ENCODE data around the gene ARHGAP25.

DNA sequence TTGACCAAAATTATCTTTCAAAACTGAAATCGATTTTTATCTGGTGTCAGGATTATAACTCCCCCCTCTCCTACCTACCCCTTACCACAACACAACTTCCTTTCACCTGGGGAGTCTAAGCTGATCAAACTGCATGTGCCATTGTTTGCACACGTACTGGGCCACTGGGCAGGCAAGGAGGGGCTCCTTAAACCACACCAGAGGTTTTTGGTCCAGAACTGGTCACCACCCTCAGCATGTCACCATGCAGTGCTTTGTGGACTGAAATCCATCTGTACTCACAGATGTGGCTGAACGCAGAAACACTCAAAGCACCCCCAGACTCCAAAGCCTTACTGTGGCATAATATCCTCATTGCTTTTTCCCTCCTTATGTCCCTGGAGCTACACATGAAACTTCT lies 13.9 kb upstream of the ARHGAP25 start:
- TF ChIP-seq POLR2A (IDR thresholded peaks at IDR 0.05) (no peak), CTCF (IDR thresholded peaks at IDR 0.05) (no peak)
